ENCODE measurements around the gene SCN3A.

DNA sequence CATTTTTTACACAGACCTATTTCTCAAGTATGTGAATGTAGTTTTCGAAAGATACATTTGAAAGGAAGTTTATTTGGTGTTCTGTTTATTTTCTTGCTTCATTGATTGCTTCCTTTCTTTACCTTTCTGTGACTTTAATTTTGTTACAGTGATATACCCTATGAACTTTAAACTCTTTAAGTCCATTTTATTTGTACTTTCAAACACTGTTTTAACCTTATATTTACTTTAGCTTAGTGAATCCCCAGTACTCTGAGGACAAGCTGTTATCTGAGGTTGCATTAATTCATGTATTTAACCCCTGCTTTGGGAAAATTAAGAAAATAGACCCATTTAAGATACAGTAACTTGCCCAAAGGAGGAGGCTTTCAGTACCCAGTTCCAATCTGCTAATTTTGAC is 93.5 kb downstream of the SCN3A start:
- no peak for TF ChIP-seq POLR2A (IDR thresholded peaks at IDR 0.05)
- TF ChIP-seq CTCF (IDR thresholded peaks at IDR 0.05): no peak

All from stomach (tissue), 4 donors.